GM12878 (cell line): Measurements from ENCODE around the gene PIP5K1A. TPM values are rescaled to one million over a fixed set of nuclear protein-coding genes. Genes with fewer than 3 reads are reported as not detected.

ENCODE experiments used
- ATF2 ChIP-seq: IDR thresholded peaks from 2 replicates; pipeline ENCODE4 v1.6.1; 2012; ENCODE audit warnings: low read length, inconsistent platforms
- CHD2 ChIP-seq: IDR thresholded peaks from 2 replicates; pipeline ENCODE4 v1.6.1; 2011; ENCODE audit warnings: low read depth, low read length, improper control_type of control experiment, borderline replicate concordance
- CREM ChIP-seq: IDR thresholded peaks from 2 replicates; pipeline ENCODE4 v1.6.1; 2014; ENCODE audit warnings: antibody characterized with exemption, low read depth
- E2F8 ChIP-seq: fragments of 450-650 bp; IDR thresholded peaks from 2 replicates; pipeline ENCODE4 v1.6.1; 2018; ENCODE audit warnings: mild to moderate bottlenecking, low read depth, moderate library complexity; ENCODE audit not compliant: partially characterized antibody
- EGR1 ChIP-seq, 2 experiments: IDR thresholded peaks; 1 replicate in 1 of 2; 2 replicates in 1 of 2; pipeline ENCODE4 v1.6.1; 2011 to 2012; ENCODE audit warnings: low read depth in 2 of 2, low read length in 2 of 2, borderline replicate concordance in 1 of 2, mild to moderate bottlenecking in 1 of 2, moderate library complexity in 1 of 2
- ELK1 ChIP-seq: IDR thresholded peaks from 2 replicates; pipeline ENCODE4 v1.6.1; 2012; ENCODE audit warnings: low read depth, low read length, improper control_type of control experiment
- FOXM1 ChIP-seq: IDR thresholded peaks from 2 replicates; pipeline ENCODE4 v1.6.1; 2012; ENCODE audit warnings: low read depth, mild to moderate bottlenecking, inconsistent platforms, low read length, moderate library complexity
- IKZF1 ChIP-seq: fragments of 450-650 bp; conservative IDR thresholded peaks from 2 replicates; pipeline ENCODE4 v1.6.1; 2017; ENCODE audit warnings: antibody characterized with exemption, mild to moderate bottlenecking
- NBN ChIP-seq: fragments of 450-650 bp; IDR thresholded peaks from 2 replicates; pipeline ENCODE4 v1.6.1; 2016
- NKRF ChIP-seq: fragments of 450-650 bp; conservative IDR thresholded peaks from 2 replicates; pipeline ENCODE4 v1.6.1; 2017; ENCODE audit warnings: mild to moderate bottlenecking, moderate library complexity
- NR2C1 ChIP-seq: fragments of 450-650 bp; IDR thresholded peaks from 2 replicates; pipeline ENCODE4 v1.6.1; 2017; ENCODE audit warnings: antibody characterized with exemption, mild to moderate bottlenecking, moderate library complexity
- PKNOX1 ChIP-seq: fragments of 450-650 bp; IDR thresholded peaks from 2 replicates; pipeline ENCODE4 v1.6.1; 2016; ENCODE audit warnings: mild to moderate bottlenecking
- POU2F2 ChIP-seq: IDR thresholded peaks from 3 replicates; pipeline ENCODE4 v1.6.1; 2011; ENCODE audit warnings: low read depth, mild to moderate bottlenecking, low read length, borderline replicate concordance
- RAD51 ChIP-seq: fragments of 450-650 bp; IDR thresholded peaks from 2 replicates; pipeline ENCODE4 v1.6.1; 2016; ENCODE audit warnings: moderate library complexity, mild to moderate bottlenecking, inconsistent platforms
- SIN3A ChIP-seq: IDR thresholded peaks from 2 replicates; pipeline ENCODE4 v1.6.1; 2012; ENCODE audit warnings: low read depth, low read length, improper control_type of control experiment
- SP1 ChIP-seq: IDR thresholded peaks from one replicate; pipeline ENCODE4 v1.6.1; 2011; ENCODE audit warnings: low read depth, low read length
- SPI1 ChIP-seq: IDR thresholded peaks from 2 replicates; pipeline ENCODE4 v1.6.1; 2011; ENCODE audit warnings: low read depth, mild to moderate bottlenecking, low read length, moderate library complexity, borderline replicate concordance; ENCODE audit not compliant: insufficient read depth
- STAT1 ChIP-seq: fragments of 450-650 bp; conservative IDR thresholded peaks from 2 replicates; pipeline ENCODE4 v1.6.1; 2014; ENCODE audit warnings: antibody characterized with exemption, mild to moderate bottlenecking
- TCF12 ChIP-seq: IDR thresholded peaks from 2 replicates; pipeline ENCODE4 v1.6.1; 2011; ENCODE audit warnings: low read depth, mild to moderate bottlenecking, low read length
- polyA plus RNA-seq, 11 experiments: library from polyadenylated mRNA; depleted of rRNA in 4 of 11; unstranded in 6 of 11; stranded (reverse) in 5 of 11; fragments of >200 nt; fragmentation: Nextera tagmentation in 4 of 11; fragmentation: Illumina TruSeq in 1 of 11; extraction: Ambion mirVana in 4 of 11; extraction: Trizol in 1 of 11; gene quantifications; 1 replicate in 1 of 11; 2 replicates in 10 of 11; pipeline versions ENCODE4 v1.2.1 to v1.2.3, GENCODE V29; 2011 to 2016; ENCODE audit warnings: inconsistent platforms in 2 of 11, missing spikeins in 2 of 11, low read depth in 1 of 11
- total RNA-seq, 4 experiments: library from RNA; depleted of rRNA in 3 of 4; stranded (reverse); fragments of >200 nt in 3 of 4; fragmentation: Illumina TruSeq in 1 of 4; extraction: Trizol in 1 of 4; gene quantifications; 2 replicates each; pipeline versions ENCODE4 v1.2.1 to v1.2.3, GENCODE V29; 2013 to 2021

PIP5K1A gene
- total and polyA plus RNA-seq, 10 of the 15 experiments (the other 5 are each of a cell fraction or from before 2014, with no cell fraction given) = 4.5 to 114 (median 51.5) TPM

- TF ChIP-seq E2F8 (peak; percentile 59), SPI1 (peak; percentile 37; the same call in 1 of the 2 replicates), POU2F2 (peak; percentile 71; the same call in 2 of the 3 replicates), STAT1 (peak; percentile 94), NR2C1 (peak; percentile 41; the same call in 1 of the 2 replicates), CHD2 (peak; percentile 66), RAD51 (peak; percentile 67), EGR1 (IDR thresholded peaks at IDR 0.05; ENCODE audit: borderline replicate concordance in 1 of 2, low read depth in 2 of 2, low read length in 2 of 2) (peak in 1 of 2 experiments; percentile 51; a peak in 1 of 3 replicates), SIN3A (peak; percentile 86), CREM (peak; percentile 69; the same call in 1 of the 2 replicates), ELK1 (peak; percentile 96), NBN (peak; percentile 93), IKZF1 (peak; percentile 77), SP1 (peak; percentile 87), FOXM1 (no peak; the same call in 1 of the 2 replicates), TCF12 (peak; percentile 91), PKNOX1 (no peak), ATF2 (no peak), NKRF (peak; percentile 77; the same call in 1 of the 2 replicates)
Observed at GRCh38 chr1:151189637-151190445, 8.5 kb upstream of the PIP5K1A start, which contains the start of gene VPS72 (continued).
